Activated T-cell treated with anti-CD3 and anti-CD28 coated beads for 24 hours (primary cell): ENCODE measurements around the gene KCNIP1.

ENCODE experiments used
- DNase-seq: peaks from one replicate; pipeline ENCODE4 v3.0.0-alpha.2; 2020; ENCODE audit warnings: low read depth

KCNIP1 gene

DNA sequence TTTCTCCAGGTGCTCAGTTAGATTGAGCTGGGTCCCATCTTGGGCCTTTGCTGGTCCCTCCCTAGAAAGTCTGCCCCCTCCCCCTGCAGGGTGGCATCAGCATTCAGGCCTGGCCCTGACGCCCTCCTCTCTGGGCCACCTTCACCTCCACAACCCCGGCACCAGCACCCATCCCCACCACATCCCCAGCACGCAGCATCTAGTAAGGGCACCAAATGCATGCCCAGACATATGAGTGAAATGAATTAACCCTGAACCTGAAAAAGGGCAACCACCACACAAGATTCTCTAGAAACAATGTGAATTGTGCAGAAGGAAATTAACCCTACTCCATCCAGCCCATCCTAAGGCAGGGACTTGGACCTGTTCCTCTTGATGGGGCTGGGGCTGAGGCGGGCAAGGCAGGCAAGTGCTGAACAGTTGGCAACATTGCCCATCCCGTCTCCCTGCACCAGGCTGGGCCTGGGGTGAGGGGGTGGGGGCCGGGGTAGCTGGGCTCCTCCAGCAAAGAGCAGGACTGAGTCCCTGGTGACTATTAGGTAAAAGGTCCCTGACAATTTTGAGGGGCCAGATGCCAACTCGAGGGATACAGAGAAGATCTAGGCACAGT, 125.9 kb downstream of the KCNIP1 start:
- DNase-seq = no peak

DNA sequence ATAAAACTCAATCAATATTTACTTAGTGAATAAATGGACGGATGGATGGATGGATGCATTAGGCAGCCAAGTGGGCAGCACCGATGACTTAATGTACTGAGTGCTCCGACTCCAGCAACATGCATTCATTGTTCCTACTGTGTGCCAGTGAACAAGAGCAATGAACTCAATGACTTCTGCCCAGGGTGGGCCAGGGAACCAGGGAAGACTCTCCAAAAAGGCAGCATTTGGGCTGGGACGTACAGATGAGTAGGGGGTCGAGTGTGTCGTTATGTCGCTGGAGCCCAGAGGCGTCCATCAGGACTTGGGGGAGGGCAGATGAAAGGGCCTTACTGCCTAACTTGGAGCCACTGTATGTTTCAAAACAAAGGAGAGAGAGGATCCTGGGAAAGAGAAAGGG, 126.4 kb downstream of the KCNIP1 start:
- DNase-seq = no peak

DNA sequence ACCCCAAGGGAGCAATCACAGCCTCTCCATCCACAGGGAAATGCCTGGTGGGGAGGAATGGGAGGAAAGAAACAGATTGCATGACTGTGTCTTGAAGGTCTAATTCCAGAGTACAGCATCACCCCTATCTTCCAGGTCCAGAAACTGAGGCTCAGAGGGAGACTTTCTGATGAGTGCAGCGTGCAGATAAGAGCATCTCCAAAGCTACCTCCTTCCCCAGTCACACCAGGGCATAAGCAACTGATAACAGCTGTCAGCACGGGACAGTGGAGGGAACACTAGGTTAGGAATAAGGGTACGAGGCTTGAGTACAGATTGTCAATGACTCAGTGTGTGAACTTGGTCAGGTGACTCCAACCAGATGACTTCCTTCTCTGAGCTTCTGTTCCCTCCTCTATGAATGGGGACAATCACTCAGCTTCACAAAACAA, 126.9 kb downstream of the KCNIP1 start:
- DNase-seq = no peak

DNA sequence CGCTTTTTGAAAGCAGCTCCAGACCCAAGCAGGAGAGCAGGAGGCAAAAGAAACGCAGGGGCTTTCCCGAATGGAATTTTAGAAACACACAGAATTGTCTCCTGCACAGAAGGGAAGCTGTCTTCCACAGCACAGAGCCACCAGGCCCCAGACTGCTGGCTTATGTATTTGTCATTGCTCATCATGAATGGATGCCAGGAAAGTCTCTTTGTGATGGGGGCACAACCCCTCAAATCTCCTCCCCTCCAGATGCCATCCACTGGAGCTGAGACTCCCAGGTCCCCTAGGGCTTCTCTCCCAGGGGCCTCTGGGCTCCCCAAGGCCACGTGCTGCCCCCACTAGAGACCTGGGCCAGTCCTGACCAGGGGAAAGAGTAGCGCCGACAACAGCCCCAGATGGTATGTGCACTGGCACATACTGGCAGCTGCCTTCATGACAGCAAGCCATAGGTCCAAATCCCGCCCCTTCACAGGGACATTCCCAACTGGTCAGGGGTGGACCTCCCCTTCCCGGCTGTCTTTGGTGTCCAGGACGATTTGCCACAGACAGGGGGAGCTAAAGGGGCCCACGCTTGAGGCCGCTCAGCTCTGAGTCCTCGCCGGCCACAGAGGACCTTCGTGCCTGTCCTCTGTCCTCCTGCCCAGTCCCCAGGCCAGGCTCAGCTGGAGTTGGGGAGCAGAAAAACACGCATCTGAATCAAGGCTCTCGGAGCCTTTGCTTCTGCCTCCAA, 127.8 kb downstream of the KCNIP1 start:
- DNase-seq = no peak

DNA sequence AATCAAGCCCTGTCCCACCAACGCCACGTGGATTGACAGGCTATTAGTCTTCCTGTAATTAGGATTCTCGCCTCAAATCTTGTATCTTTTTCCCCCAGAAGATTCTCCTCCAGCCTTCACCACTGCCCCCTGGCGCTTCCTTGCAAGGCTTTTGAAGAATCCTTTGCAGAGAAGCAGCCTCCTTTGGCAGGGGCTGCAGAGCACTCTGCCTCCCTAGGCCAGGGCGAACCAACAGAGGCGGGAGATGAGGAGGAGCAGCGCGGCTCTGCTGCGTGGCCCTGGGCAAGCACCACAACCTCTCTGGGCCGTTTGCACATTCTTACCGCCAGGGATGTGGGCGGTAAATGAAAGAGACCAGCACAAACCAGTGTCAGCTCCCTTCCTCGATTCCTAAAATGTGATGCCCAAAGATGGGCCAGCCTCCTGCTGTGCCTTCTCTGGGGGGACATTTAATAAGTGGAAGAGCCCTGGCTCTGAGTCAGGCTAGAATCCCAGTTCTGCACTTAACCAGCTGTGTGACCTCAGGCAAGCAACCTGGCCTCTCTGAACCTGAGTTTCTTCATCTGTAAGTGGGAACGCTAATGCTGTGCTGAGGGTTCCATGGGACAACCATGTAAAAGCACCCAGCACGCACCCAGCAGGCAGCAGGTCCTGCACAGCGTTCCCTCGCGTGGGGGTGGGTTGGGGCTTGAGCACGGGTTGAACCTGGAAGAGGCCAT, 128.6 kb downstream of the KCNIP1 start:
- no peak for DNase-seq

DNA sequence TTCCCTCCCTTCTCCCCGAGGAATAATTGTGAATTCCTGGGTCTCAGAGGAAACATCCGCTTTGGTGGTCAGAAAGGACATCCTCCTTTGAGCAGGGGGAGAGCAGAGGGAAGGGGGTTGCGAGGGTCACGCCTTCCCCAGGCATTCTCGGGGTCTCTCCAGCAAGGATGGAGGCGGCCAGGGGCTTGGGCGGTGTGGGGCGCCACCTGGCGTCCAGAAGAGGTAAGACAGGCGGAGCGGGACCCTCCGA, 129.1 kb downstream of the KCNIP1 start:
- DNase-seq = peak; percentile 41

DNA sequence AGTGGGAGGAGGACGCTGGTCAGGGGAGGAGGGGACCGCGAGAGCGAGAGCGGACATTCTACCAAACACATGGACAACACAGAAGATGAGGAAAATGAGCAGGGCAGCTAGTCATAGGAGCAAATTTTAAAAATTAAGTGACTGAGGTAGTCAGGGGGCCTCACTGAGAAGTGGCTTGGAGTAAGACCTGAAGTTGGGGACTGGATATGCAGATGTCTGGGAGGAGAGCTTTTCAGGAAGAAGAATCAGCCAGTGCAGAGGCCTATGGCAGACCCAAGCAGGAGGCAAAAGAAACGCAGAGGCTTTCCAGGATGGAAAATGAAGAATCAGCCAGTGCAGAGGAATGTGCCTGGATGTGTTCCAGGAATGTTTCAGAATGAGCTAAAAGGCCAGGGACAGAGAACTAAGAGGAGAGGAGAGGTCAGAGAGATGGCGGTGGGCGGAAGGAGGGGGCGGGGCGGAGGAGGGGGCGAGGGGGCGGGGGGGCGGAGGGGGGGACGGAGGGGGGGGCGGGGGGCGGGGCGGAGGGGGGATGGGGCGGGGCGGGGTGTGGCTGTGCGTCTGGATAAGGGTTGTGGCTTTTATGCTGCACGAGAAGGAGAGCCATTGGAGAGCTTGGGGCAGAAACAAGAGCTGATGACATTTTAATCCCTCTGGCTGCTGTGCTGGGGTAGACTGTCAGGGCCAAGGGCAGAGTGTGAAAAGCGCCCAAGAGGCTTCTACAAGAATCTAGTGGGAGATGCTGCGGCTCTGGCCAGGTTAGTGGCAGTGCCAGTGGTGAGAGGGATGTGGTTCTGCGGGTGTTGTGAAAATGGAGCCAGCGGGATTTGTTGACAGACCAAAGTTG, 129.6 kb downstream of the KCNIP1 start:
- DNase-seq = no peak

DNA sequence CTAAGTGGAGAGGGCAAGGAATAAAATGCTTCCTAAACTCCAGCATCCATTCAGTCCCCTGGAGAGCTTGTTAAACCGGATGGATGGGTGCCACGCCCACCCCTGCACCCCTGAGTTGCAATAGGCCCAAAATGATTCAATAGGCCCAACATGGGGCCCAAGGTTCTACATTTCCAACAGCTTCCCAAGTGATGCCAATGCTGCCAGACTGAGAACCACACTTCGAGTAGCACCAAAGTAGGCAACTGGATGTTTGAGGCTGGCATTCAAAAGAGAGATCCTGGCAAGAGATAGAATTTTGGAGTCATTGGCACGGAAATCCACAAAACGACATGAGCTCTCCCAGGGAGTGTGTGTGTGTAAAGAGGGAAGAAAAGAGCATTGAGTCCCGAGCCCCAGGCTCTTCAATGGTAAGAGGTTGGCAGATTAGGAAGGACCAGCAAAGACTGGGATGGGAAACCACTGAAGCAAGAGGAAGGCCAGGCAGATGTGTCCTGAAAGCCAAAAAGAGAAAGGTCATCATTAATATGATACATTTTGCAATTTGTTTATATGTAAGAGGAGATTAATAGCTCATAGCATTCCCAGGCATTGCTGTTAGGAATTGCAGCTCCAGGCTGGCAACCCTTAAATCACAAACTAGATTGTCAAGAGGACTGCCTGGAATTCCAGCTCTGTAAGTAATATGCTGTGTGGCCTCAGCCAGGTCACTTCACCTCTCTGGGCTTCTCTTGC, 130.6 kb downstream of the KCNIP1 start:
- no peak for DNase-seq

DNA sequence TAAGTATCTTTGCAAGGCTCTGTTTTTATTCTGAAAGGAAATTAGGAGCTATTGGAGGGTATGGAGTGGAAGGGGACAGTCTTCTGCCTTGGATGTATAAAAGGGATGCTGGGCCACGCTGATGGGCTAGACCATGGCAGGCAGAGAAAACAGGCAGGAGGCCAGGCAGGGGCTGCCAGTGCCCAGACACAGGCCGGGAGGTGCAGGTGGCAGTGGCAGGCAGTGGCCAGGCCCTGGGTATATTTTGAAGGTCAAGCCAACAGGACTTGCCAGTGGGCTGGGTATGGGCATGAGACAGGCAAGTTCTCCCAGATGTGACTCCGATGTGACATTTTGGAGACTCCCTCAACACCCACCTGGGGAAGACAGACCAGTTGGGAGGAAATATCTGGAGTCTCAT, 131.9 kb downstream of the KCNIP1 start:
- DNase-seq = no peak

DNA sequence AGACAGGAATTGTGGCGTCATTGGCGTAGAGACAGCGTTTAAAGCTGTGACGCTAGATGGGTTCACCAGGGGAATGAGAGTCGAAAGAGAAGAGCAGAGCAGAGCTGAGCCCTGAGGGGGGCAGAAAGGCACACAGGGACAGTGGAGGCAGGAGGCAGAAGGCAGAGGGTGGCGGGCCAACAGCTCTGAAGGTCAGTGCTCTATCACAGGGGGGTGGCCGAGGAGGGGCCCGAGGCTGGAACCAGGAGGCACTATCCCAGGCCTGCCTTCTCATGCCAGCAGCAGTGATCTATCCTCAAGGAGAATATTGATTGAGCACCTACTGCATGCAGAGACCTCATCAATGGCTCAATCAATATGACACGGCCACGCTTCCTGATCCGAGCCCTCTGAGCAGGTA, 132.4 kb downstream of the KCNIP1 start:
- no peak for DNase-seq

DNA sequence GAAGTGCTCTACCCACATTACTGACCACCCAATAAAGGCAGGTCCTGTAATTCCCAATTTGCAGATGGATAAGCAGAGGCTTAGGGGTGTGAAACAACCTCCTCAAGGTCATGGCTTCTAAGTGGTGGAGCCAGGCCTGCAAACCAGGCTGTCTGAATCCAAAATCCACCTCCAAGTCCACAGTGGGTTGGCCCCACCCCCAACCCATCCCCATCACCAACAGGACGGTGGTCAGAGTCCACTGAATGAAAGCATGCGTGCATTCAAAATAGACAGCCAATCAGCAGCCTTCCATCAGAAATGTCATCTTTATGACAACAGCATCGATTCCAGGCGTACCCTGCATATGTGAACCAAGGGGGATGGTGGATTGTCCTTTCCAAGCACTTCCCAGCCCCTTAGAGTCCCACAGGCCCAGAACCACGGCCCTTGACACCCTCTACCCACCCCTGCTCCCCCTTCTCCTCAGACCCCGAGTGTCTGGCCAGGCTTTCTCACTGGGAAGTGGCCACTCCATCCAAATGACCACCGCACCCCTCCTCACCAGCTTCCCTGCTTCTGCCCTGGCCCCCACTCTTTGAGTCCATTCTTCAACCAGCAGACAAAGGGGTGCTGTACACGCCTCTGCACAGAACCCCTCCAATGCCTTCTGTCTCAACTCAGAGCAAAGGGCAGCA, 133.1 kb downstream of the KCNIP1 start:
- DNase-seq = no peak

DNA sequence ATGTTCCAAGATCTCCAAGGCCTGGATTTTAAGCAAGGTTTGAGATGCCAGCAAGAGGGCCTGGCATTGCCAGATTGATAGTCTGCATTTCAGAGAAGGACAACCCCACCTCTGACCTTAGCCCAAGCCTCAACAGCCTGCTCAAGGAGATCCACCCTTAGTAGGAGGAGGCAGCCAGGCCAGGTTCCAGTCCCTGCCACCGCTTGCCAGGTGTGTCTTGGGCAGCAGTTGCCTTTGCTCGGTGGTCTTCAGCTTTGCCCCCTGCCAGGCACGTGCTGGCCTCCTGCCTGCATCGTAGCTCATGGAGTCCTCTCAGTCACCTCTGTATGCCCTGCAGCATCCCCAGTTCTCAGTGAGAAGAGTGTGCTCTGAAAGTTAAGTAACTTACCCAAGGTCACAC, 134.2 kb downstream of the KCNIP1 start:
- DNase-seq = no peak

DNA sequence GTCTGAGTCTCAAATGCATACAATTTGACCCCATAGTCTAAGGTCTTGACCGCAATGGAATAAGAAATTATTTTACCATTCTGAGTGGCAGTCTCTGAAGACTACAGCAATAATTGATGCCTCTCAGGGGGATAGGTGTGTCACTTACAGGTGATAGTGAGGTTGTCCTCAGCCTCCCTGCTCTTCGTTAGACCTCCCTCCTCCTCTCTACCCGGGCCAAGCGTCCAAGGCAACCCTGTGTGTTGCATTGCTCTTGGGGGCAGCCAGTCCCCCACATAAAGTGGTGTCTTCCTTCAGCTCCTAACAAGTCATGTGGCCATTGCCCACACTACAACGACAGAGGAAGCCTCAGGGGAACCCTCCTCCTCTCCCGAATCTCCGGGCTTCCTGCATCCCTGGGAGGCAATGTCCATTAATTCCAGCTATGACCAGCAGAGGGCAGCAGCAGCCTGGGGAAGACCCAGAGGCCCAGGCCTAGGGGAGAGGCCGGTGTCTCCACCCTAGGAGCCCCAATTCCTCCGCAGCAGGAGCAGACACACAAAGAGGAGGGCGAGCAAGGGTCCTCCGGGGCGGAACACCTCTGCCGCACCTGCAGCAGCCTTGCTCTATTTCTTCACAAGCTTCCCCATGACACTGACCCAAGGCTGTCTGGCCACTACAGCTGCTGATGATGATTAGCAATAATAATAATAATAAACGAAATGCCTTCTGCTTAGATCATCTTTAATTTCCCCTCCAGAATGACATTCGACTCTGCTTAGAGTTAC, 134.8 kb downstream of the KCNIP1 start:
- peak; percentile 60 for DNase-seq

DNA sequence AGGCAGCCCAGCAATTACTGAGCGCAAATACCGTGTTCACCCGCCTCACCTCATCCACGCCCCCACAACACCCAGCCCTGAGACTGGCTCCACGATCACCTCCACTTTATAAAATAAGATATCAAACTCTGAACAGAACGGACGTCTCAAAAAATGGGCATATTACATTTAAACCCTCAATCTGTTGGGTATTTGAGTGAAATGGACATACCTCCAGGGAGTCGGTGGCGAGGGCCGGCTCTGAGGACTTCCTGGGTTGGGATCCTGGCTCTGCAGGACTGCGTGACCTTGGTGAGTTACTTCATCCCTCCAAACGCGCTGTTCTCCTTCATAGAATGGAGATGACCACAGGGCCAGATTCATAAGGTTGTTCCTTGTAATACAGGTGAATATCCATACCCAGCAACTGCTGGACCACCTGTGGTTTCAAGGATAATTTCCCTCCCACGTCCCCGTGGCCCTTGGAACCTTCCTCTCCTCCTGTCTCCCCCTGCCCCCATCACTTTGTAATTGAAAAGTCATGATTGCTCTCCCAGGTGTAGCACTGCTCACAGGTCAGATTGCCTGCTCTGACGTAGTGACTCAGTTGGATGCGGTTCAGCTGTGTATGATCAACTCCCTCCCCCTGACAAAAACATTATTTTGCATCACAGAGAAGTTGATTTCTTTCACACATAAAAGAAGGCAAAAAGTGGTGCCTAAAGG, 135.6 kb downstream of the KCNIP1 start:
- DNase-seq = no peak

DNA sequence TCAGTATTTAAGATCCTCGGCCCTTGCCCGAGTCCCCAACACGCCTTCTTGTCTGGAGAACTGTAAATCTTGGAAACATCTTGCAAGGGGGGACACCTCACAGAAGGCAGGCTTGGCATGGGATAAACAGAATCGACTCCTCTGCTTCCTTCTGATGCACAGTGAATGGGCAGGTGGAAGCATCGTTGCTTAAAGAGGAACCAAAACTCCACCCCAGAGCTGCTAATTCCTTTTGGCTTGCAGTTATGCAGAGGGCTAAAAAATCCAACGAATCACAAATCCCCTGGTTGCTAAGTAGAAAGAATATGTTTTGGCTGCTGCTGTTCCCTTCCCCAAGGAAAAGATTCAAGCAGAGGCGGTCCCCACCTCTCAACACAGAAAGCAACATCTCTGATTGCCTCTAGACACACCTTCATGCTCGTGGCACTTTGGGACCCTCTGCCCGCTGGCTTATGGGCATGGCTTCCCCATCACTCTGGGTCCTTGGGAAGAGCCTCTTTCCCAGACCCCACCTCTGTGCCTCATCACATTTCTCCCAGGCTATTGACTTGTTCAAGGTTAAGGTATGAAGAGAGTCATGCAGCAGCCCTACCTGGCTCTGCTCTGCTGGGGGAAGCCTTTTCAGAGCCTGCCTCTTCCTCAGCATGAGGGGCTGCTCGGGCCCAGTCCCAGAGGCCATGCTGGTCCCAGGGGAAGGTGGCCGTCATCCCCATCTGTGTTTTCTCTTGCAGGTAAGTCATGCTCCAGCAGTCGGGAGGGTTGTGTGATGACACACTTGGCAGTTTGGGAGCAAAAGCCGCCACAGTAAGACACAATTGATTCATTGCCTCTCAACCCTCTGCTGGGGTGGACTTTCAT, 137.1 kb downstream of the KCNIP1 start:
- DNase-seq = no peak

DNA sequence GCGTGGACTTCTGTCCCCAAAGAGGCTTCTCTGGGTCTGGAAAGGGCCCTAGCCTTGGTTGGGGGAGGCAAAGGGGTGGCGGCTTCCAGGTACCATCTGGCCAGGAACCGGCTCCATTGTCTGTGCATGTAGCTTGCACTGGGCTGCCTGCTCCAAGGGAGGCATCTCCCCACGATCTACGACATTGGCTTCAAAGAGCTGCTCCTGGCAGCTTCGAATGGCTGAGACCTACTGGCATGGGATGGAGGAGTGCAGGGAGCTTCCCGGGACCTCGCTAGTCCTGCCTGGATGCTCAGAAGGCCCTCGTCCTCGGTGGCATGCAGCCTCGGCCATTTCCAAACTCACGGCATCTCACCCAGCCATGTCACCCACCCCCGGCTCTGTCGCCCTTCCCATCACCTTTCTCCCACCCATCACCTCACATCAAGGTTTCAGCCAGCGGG, 137.8 kb downstream of the KCNIP1 start:
- no peak for DNase-seq

DNA sequence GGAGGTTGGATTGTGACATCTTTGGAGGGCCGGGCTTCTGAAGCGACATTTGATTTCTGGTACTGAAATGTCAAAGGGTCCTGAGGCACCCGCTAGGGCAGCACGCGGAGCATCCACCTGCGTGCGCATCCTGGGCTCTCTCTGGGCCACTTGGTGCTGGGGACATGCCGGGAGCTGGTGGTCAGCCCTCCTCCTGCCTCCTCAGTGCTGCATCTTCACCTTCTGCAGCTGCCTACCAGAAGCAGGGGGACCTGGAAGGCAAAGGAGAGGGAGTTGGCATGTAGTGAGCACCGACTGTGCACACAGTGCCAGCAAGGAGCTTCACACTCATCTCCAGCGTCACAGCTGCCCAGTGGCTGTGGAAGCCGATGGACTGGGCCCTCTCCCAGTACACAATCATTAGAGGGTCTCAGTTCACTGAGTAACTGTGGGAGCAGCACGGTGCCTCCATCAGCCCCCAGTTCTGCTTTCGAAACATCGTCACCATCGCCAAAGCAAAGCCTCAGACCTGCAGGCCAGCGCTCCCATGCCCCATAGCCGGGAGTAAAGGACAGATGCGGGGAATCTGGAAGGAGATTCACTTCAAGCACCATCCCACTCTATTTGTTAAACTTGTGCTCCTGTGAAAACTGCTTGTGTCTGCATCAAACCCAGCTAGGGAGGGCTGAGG, 138.4 kb downstream of the KCNIP1 start:
- no peak for DNase-seq

DNA sequence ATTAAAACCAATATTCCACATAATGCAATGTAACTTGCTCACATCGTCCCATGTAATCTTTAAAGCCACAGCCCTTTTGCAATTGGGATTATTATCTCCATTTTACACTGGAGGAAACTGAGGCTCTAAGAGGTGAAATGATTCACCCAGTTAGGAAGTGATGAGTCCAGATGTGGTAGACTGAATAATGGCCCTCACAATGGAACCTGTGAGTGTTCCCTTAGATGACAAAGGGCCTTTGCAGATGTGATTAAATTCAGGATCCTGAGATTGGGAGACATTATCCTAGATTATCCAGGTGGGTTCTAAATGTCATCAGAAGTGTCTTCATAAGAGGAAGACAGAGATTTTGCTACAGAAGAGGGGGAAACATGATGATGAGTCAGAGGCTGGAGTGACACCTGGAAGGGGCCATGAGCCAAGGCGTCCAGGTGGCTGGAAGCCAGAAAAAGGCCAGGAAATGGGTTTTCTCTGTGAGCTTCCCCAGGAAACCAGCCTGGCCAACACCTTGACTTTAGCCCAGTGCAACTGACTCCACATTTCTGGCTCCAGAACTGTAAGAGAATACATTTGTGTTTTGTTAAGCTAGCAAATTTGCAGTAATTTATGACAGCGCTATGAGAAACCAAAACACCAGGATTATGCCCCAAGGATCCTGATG, 139.1 kb downstream of the KCNIP1 start:
- no peak for DNase-seq
